HG03354 (cell line): ENCODE measurements around the gene C2orf68.
"Not testable (repeated sequence)": the region's sequence is repeated elsewhere in the genome, so short reads cannot be mapped to it uniquely, and the experiment has no call there.

ENCODE experiments used
- ATAC-seq: cut with Tn5 transposase; IDR thresholded peaks from one replicate; pipeline ENCODE4 v1.9.1; 2021; ENCODE audit warnings: mild to moderate bottlenecking; ENCODE audit not compliant: unreplicated experiment, poor library complexity, severe bottlenecking

Gene C2orf68

GRCh38 chr2:85611705-85612587 lies at the start of gene C2orf68:
Gene C2orf68, minus strand, starts transcription at chr2:85612066. Its CDS starts 82 bp downstream, at chr2:85611984.
- ATAC-seq: peak; percentile 84

GRCh38 chr2:85661139-85661858 lies 49.4 kb upstream of the C2orf68 start:
- no peak for ATAC-seq

- ATAC-seq: no peak
Measured at GRCh38 chr2:85660725-85661124, 48.9 kb upstream of the C2orf68 start.

GRCh38 chr2:85660301-85660700 lies 48.4 kb upstream of the C2orf68 start:
- not testable (repeated sequence) for ATAC-seq

GRCh38 chr2:85659324-85659981 lies 47.6 kb upstream of the C2orf68 start:
- ATAC-seq: no peak

GRCh38 chr2:85657399-85657798 lies 45.5 kb upstream of the C2orf68 start:
- not testable (repeated sequence) for ATAC-seq

- no peak for ATAC-seq
Measured at GRCh38 chr2:85656468-85656867, 44.6 kb upstream of the C2orf68 start.

- ATAC-seq: no peak
Measured at GRCh38 chr2:85655961-85656417, 44.1 kb upstream of the C2orf68 start.

GRCh38 chr2:85653996-85654395 lies 42.1 kb upstream of the C2orf68 start:
- no peak for ATAC-seq

GRCh38 chr2:85652056-85652455 lies 40.2 kb upstream of the C2orf68 start:
- no peak for ATAC-seq

- no peak for ATAC-seq
Measured at GRCh38 chr2:85651097-85651496, 39.2 kb upstream of the C2orf68 start.

- ATAC-seq: no peak
Measured at GRCh38 chr2:85650456-85650855, 38.6 kb upstream of the C2orf68 start.

GRCh38 chr2:85649201-85650190 lies 37.6 kb upstream of the C2orf68 start:
- ATAC-seq: no peak

GRCh38 chr2:85648619-85649018 lies 36.8 kb upstream of the C2orf68 start:
- no peak for ATAC-seq

- peak; percentile 58 for ATAC-seq
Measured at GRCh38 chr2:85647823-85648526, 36.1 kb upstream of the C2orf68 start.

- no peak for ATAC-seq
Measured at GRCh38 chr2:85646166-85646565, 34.3 kb upstream of the C2orf68 start.

GRCh38 chr2:85644909-85645308 lies 33.0 kb upstream of the C2orf68 start:
- no peak for ATAC-seq

- peak; percentile 64 for ATAC-seq
Measured at GRCh38 chr2:85642725-85643124, 30.9 kb upstream of the C2orf68 start.

GRCh38 chr2:85635636-85636035 lies 23.8 kb upstream of the C2orf68 start:
- no peak for ATAC-seq
